HepG2 (cell line): ENCODE measurements around the gene GBX1. TPM values are rescaled to one million over a fixed set of nuclear protein-coding genes. Genes with fewer than 3 reads are reported as not detected.
A peak's percentile ranks its signal among the peaks of the same experiment; 100 is the strongest.

Source experiments
- ARHGAP35 ChIP-seq: sonication (generic); formaldehyde crosslinking; IDR thresholded peaks from 2 replicates; pipeline ENCODE4 v1.9.0; 2022; ENCODE audit warnings: mild to moderate bottlenecking, inconsistent platforms, moderate library complexity, missing genetic modification reagents, borderline replicate concordance
- CCDC6 ChIP-seq: sonication (generic); formaldehyde crosslinking; IDR thresholded peaks from 2 replicates; pipeline ENCODE4 v1.8.1; 2022; ENCODE audit warnings: mild to moderate bottlenecking, missing genetic modification reagents, moderate library complexity
- CHD4 ChIP-seq: fragments of 200-600 bp; sonication (generic); IDR thresholded peaks from 2 replicates; pipeline ENCODE4 v1.7.0; 2017; ENCODE audit warnings: mild to moderate bottlenecking, low read length, borderline replicate concordance
- NPAS2 ChIP-seq: sonication (generic); formaldehyde crosslinking; IDR thresholded peaks from 2 replicates; pipeline ENCODE4 v1.8.0; 2022; ENCODE audit warnings: mild to moderate bottlenecking, missing genetic modification reagents, borderline replicate concordance
- POLR2AphosphoS5 ChIP-seq: IDR thresholded peaks from 2 replicates; pipeline ENCODE4 v1.6.1; 2012; ENCODE audit warnings: low read depth, low read length
- SMC3 ChIP-seq: IDR thresholded peaks from 2 replicates; pipeline ENCODE4 v1.6.1; 2011; ENCODE audit warnings: low read length, improper control_type of control experiment
- SRSF4 ChIP-seq: fragments of 200-400 bp; formaldehyde crosslinking; IDR thresholded peaks from one replicate; pipeline ENCODE4 v1.6.1; 2018; ENCODE audit warnings: mild to moderate bottlenecking, low read depth, low read length, moderate library complexity; ENCODE audit not compliant: poor library complexity, severe bottlenecking
- ZBTB1 ChIP-seq: sonication (generic); formaldehyde crosslinking; IDR thresholded peaks from 2 replicates; pipeline ENCODE4 v1.4.0; 2020; ENCODE audit warnings: missing genetic modification reagents, borderline replicate concordance
- ZNF274 ChIP-seq: sonication (generic); formaldehyde crosslinking; IDR thresholded peaks from 2 replicates; pipeline ENCODE4 v1.5.1; 2020; ENCODE audit warnings: mild to moderate bottlenecking, missing genetic modification reagents
- ZNF468 ChIP-seq: sonication (generic); formaldehyde crosslinking; IDR thresholded peaks from 2 replicates; pipeline ENCODE4 v1.8.0; 2022; ENCODE audit warnings: mild to moderate bottlenecking, moderate library complexity, missing genetic modification reagents
- ZNF879 ChIP-seq: sonication (generic); formaldehyde crosslinking; IDR thresholded peaks from 2 replicates; pipeline ENCODE4 v1.8.1; 2023; ENCODE audit warnings: missing genetic modification reagents
- polyA plus RNA-seq, 8 experiments: library from polyadenylated mRNA; depleted of rRNA in 3 of 8; stranded (reverse) in 7 of 8; unstranded in 1 of 8; fragments of >200 nt; fragmentation: Illumina TruSeq in 4 of 8; extraction: Trizol in 4 of 8; gene quantifications; 2 replicates each; pipeline versions ENCODE4 v1.2.1 to v1.2.3, GENCODE V29; 2011 to 2016; ENCODE audit warnings: low read depth in 4 of 8, missing spikeins in 1 of 8, mixed read lengths in 1 of 8; ENCODE audit not compliant: insufficient read depth in 1 of 8
- total RNA-seq, 5 experiments: library from RNA; depleted of rRNA; stranded (reverse); fragments of >200 nt; fragmentation: Illumina TruSeq; extraction: Trizol; gene quantifications; 2 replicates each; pipeline ENCODE4 v1.2.3, GENCODE V29; 2016; ENCODE audit warnings: low read depth in 1 of 5
- TF ChIP-seq, protein P1 (sequence below): sonication (generic); formaldehyde crosslinking; IDR thresholded peaks from 2 replicates; pipeline ENCODE4 v1.4.0; 2020; ENCODE audit warnings: missing genetic modification reagents
- TF ChIP-seq, protein P2 (sequence below): sonication (generic); formaldehyde crosslinking; IDR thresholded peaks from 2 replicates; pipeline ENCODE4 v1.5.0; 2020; ENCODE audit warnings: missing genetic modification reagents
- TF ChIP-seq, protein P3 (sequence below): sonication (generic); formaldehyde crosslinking; IDR thresholded peaks from 2 replicates; pipeline ENCODE4 v1.5.1; 2020; ENCODE audit warnings: mild to moderate bottlenecking, missing genetic modification reagents, moderate library complexity
- TF ChIP-seq, protein P4 (sequence below): sonication (generic); formaldehyde crosslinking; IDR thresholded peaks from 2 replicates; pipeline ENCODE4 v1.4.0; 2020; ENCODE audit warnings: missing genetic modification reagents
- TF ChIP-seq, protein P5 (sequence below): IDR thresholded peaks from 2 replicates; pipeline ENCODE4 v1.6.1; 2016; ENCODE audit warnings: missing compliant biosample characterization, missing genetic modification reagents, borderline replicate concordance

Gene GBX1
- total and polyA plus RNA-seq, 2 of the 13 experiments (the other 11 are each of a cell fraction or from before 2014, with no cell fraction given), result not detected

DNA sequence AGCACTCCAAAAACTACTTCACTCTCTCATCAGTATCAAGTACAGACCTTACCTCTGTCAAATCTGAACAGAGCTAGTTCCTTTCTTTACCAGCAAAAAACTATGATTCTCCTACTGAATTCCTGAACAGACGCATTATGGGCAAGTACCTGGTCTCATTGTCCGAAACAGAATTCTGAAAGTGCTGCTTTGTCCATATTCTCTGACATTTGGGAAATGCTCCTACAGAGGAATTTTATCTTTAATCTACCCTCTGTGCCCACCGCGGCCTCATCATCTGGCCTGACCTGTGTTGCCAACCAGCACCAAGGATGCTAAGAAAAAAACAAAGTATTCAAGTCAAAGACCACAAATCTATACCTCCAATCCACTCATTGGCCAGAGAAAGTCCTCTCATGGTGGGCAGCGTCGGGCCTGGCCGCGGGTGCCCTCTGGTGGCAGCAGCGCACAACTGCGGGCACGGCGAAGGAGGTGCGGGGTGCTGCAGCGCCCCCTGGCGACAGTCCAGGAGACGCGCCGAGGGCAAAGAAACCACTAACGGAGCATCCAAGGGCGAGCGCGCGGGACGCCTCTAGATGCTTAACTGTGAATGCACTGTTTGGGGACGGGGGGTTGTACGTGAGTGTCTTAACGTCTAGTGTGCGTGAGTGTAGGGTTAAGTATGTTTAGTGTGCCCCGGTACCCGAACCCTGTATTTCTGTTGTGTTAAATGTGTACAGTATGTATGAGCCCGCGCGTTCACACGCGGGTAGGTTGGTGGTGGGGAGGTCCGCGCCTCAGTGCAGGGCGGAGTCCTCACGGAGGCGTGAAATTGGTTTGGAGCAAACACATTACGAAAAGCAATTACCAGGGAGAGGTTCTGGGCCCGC lies 5.0 kb upstream of the GBX1 start (continued):
- 0 out of 2 replicates have a peak, but pooled peaks have one; percentile 33 for TF ChIP-seq ZNF274 (CRISPR knock-in tag)
- no peak for TF ChIP-seq ZNF879 (CRISPR knock-in tag)
- no peak for TF ChIP-seq ZBTB1 (CRISPR knock-in tag)
- peak; percentile 84; the same call in 1 of the 2 replicates for TF ChIP-seq ARHGAP35 (CRISPR knock-in tag)
- no peak for TF ChIP-seq CCDC6 (CRISPR knock-in tag)
- TF ChIP-seq, protein P1, sequence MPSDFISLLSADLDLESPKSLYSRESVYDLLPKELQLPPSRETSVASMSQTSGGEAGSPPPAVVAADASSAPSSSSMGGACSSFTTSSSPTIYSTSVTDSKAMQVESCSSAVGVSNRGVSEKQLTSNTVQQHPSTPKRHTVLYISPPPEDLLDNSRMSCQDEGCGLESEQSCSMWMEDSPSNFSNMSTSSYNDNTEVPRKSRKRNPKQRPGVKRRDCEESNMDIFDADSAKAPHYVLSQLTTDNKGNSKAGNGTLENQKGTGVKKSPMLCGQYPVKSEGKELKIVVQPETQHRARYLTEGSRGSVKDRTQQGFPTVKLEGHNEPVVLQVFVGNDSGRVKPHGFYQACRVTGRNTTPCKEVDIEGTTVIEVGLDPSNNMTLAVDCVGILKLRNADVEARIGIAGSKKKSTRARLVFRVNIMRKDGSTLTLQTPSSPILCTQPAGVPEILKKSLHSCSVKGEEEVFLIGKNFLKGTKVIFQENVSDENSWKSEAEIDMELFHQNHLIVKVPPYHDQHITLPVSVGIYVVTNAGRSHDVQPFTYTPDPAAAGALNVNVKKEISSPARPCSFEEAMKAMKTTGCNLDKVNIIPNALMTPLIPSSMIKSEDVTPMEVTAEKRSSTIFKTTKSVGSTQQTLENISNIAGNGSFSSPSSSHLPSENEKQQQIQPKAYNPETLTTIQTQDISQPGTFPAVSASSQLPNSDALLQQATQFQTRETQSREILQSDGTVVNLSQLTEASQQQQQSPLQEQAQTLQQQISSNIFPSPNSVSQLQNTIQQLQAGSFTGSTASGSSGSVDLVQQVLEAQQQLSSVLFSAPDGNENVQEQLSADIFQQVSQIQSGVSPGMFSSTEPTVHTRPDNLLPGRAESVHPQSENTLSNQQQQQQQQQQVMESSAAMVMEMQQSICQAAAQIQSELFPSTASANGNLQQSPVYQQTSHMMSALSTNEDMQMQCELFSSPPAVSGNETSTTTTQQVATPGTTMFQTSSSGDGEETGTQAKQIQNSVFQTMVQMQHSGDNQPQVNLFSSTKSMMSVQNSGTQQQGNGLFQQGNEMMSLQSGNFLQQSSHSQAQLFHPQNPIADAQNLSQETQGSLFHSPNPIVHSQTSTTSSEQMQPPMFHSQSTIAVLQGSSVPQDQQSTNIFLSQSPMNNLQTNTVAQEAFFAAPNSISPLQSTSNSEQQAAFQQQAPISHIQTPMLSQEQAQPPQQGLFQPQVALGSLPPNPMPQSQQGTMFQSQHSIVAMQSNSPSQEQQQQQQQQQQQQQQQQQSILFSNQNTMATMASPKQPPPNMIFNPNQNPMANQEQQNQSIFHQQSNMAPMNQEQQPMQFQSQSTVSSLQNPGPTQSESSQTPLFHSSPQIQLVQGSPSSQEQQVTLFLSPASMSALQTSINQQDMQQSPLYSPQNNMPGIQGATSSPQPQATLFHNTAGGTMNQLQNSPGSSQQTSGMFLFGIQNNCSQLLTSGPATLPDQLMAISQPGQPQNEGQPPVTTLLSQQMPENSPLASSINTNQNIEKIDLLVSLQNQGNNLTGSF (CRISPR knock-in tag), result no peak
- TF ChIP-seq, protein P2, sequence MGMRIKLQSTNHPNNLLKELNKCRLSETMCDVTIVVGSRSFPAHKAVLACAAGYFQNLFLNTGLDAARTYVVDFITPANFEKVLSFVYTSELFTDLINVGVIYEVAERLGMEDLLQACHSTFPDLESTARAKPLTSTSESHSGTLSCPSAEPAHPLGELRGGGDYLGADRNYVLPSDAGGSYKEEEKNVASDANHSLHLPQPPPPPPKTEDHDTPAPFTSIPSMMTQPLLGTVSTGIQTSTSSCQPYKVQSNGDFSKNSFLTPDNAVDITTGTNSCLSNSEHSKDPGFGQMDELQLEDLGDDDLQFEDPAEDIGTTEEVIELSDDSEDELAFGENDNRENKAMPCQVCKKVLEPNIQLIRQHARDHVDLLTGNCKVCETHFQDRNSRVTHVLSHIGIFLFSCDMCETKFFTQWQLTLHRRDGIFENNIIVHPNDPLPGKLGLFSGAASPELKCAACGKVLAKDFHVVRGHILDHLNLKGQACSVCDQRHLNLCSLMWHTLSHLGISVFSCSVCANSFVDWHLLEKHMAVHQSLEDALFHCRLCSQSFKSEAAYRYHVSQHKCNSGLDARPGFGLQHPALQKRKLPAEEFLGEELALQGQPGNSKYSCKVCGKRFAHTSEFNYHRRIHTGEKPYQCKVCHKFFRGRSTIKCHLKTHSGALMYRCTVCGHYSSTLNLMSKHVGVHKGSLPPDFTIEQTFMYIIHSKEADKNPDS (CRISPR knock-in tag), result no peak
- TF ChIP-seq SMC3, result peak; percentile 64; the same call in 1 of the 2 replicates
- TF ChIP-seq, protein P3, sequence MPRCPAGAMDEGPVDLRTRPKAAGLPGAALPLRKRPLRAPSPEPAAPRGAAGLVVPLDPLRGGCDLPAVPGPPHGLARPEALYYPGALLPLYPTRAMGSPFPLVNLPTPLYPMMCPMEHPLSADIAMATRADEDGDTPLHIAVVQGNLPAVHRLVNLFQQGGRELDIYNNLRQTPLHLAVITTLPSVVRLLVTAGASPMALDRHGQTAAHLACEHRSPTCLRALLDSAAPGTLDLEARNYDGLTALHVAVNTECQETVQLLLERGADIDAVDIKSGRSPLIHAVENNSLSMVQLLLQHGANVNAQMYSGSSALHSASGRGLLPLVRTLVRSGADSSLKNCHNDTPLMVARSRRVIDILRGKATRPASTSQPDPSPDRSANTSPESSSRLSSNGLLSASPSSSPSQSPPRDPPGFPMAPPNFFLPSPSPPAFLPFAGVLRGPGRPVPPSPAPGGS (CRISPR knock-in tag), result 0 out of 2 replicates have a peak, but pooled peaks have one; percentile 42
- TF ChIP-seq ZNF468, result no peak
- no peak for TF ChIP-seq NPAS2
- TF ChIP-seq POLR2AphosphoS5, result no peak
- TF ChIP-seq CHD4, result no peak
- TF ChIP-seq SRSF4, result no peak
- TF ChIP-seq, protein P4, sequence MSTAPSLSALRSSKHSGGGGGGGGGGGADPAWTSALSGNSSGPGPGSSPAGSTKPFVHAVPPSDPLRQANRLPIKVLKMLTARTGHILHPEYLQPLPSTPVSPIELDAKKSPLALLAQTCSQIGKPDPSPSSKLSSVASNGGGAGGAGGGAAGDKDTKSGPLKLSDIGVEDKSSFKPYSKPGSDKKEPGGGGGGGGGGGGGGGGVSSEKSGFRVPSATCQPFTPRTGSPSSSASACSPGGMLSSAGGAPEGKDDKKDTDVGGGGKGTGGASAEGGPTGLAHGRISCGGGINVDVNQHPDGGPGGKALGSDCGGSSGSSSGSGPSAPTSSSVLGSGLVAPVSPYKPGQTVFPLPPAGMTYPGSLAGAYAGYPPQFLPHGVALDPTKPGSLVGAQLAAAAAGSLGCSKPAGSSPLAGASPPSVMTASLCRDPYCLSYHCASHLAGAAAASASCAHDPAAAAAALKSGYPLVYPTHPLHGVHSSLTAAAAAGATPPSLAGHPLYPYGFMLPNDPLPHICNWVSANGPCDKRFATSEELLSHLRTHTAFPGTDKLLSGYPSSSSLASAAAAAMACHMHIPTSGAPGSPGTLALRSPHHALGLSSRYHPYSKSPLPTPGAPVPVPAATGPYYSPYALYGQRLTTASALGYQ (CRISPR knock-in tag), result no peak
- TF ChIP-seq, protein P5, sequence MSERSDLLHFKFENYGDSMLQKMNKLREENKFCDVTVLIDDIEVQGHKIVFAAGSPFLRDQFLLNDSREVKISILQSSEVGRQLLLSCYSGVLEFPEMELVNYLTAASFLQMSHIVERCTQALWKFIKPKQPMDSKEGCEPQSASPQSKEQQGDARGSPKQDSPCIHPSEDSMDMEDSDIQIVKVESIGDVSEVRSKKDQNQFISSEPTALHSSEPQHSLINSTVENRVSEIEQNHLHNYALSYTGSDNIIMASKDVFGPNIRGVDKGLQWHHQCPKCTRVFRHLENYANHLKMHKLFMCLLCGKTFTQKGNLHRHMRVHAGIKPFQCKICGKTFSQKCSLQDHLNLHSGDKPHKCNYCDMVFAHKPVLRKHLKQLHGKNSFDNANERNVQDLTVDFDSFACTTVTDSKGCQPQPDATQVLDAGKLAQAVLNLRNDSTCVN, result no peak
